GM18870 (cell line): ENCODE measurements around the gene PDGFC.

ENCODE experiments used
- ATAC-seq: cut with Tn5 transposase; IDR thresholded peaks from one replicate; pipeline ENCODE4 v1.9.1; 2021; ENCODE audit warnings: moderate library complexity; ENCODE audit not compliant: unreplicated experiment

Gene PDGFC

DNA sequence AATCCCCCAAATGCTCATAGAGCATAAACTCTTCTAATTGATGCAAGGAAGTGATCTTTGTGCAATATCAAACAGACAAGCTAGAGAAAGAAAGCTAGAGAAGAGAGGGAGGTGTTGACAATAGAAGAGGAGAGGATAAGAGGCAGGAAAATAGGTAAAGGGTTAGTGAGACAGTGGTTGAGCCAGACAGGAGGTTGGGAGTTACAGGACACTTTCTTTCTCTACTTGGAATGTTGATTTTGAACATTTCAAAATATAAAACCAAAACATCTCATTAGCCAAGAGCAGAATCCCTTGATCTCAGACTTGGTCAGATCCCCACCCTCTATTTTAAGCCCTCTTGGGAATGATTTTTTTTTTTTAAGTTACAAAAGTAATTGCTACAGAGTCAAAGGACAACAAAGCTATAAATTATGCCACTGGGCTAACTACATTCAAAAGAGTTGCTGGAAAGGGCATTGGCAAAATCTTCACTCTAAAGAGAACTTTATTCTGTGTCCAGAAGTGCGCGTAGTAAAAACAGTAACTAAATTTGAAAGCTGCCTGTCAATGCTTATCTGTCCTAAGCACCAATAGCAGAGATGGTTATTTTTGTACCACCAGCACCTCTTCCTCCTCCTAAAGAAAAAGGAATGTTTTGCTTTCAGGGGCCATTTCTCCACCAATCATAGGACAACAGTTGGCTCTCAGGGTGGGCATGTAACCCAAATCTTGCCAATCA lies 133.8 kb downstream of the PDGFC start:
- ATAC-seq, result no peak

DNA sequence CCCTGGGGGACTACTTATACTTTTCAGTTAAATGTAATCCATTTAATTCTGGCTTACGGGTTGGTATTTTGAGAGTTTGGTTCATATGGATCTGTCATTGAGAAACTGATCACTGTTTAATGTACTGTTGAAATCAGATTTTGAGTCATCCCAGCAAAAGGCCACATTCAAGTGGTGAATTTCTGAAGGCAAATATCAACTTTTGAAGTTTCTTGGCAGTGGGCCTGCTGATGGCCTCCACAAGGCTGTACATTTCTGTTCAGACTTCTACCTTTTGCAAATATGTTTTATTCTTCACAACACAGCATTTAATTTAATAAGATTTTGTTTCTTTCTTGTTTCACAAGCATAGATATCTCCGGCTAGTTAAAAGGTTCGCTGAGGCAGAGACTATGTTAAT lies 138.7 kb downstream of the PDGFC start:
- no peak for ATAC-seq

- no peak for ATAC-seq
Observed at GRCh38 chr4:156830351-156830750, 141.2 kb downstream of the PDGFC start.

GRCh38 chr4:156829201-156829873 lies 142.3 kb downstream of the PDGFC start:
- ATAC-seq, result no peak

- no peak for ATAC-seq
Observed at GRCh38 chr4:156827519-156827918, 144.1 kb downstream of the PDGFC start.

GRCh38 chr4:156825074-156825473 lies 146.5 kb downstream of the PDGFC start:
- no peak for ATAC-seq

DNA sequence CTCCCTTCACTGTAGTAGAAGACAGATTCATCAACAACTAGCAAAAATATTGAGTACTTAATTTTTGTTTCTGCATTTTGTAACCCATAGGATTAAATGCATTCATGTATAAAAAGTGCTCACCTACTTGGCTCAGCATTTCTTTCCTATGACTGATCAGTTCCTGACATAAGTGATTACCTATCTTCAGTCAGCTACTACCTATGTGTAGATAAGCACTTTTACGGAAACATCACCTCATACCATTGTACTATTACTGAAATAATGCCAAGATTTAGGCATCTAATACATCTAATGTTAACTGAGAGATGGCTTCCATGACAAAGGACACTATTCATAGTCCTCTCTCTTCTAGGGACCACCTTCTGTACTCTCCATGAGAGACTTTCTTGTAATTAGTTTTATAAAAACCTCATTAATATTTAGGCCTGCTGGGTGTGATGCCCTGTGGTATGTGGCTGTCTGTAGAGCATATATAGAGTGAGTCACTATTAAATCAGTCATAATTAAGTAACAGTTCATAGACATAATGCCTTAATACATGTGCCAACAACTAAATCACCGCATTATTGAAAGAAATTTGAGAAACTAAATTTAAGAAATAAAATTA lies 147.0 kb downstream of the PDGFC start:
- ATAC-seq, result no peak

- no peak for ATAC-seq
Observed at GRCh38 chr4:156820931-156821330, 150.7 kb downstream of the PDGFC start.

GRCh38 chr4:156816360-156816755 lies 155.2 kb downstream of the PDGFC start:
- no peak for ATAC-seq

DNA sequence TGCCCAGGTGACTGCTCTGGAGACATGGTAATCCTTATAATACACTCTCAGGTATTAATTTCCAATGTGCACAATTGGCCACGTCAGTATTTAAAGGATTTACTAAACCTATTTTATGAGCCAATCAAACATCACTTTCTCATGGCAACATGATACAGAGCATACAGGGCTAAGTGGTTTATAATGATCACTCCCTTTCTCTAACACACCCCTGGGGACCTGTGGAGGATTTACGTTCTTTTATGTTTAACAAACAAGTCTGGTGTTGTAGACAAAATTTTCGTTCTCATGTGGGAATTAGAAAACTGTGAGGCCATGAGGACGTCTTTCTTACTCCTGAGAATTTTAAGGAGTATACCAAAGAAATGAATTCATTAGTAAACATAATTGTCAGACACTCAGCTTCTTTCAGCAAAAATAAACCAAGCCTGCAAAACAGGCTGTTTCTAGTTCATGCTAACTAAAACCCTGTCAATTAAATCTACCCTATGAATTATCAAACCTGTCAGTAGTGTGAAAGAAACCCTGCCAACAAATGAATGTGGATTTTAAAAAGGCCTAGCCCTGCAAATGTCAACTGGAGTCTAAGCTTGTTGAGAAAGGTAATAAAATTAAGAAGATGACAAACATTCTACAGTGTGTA lies 155.8 kb downstream of the PDGFC start:
- ATAC-seq, result no peak

DNA sequence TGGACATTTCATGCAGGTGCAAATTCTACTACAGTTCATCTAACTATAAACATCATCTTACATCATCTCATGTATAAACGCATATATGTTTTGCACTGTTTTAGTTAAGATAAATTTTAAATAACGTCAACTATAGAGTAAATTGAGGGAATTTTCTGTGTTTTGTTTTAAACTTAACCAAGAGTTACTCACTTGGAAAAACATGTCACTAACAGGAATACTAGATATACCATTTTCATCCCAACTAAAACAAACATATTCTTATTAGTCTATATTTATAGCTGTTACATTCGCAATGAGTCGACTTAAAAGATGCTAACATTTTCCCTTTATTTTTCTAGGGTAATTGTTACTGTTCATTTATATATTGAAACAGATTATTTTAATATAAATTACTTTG lies 159.6 kb downstream of the PDGFC start:
- ATAC-seq, result no peak

DNA sequence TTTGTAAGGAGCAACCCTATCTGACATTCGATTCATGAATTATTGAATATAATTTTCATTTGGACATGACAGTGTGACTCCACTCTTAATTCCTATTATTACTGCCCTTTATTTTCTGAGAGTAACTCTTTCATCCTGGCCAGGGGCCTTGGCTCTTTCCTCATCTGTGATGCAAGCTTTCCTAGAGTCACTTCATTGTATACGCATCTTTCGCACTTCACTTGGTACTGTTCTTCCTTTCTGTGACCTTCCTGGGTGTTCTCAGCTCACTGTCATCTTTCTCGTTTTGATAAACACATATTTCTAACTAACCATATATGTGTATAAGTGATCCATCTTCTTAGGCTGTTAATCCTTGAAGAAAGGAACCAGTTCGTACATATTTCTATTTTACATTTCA lies 160.3 kb downstream of the PDGFC start:
- ATAC-seq, result no peak

GRCh38 chr4:156805696-156806095 lies 165.9 kb downstream of the PDGFC start:
- no peak for ATAC-seq

GRCh38 chr4:156803056-156803455 lies 168.5 kb downstream of the PDGFC start:
- ATAC-seq, result no peak

- no peak for ATAC-seq
Observed at GRCh38 chr4:156800463-156800862, 171.1 kb downstream of the PDGFC start.

DNA sequence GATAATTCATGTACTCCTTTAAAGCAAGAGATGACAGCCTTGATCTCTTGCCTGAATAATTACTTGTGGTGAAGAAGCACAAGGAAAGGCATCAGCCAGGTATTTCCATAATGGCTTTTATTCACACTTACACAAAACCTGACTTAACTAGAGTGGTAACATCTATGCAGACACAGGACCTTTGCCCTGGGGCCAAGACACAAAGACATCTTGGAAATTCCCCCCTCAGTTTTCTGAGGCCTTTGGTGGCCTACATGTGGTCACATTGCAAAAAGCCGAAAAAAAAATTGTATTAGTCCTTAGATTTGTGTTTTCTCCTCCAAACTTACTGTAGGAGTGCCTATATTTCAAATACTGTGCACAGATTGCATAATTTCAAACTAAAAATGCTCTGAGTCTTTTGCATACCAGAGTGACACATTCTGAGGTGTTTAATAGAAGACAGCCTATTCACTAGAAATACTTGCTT lies 172.4 kb downstream of the PDGFC start:
- no peak for ATAC-seq

GRCh38 chr4:156798438-156798837 lies 173.2 kb downstream of the PDGFC start:
- no peak for ATAC-seq

DNA sequence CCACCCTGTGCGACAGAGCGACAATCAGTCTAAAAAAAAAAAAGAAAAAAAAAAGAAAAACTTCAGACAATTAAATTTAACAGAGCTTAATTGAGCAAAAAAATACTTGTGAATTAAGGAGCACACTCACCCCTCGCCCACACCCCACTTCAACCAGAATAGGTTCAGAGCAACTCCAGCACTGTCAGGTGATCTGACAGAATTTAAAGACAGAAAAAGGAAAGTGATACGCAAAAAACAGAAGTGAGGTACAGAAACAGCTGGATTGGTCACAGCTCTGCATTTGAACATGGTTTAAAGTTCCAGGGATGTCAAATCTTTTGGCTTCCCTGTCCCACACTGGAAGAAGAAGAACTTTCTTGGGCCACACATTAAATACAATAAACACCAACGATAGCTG lies 174.4 kb downstream of the PDGFC start:
- no peak for ATAC-seq

GRCh38 chr4:156795727-156796126 lies 175.9 kb downstream of the PDGFC start:
- no peak for ATAC-seq

- no peak for ATAC-seq
Observed at GRCh38 chr4:156794863-156795262, 176.7 kb downstream of the PDGFC start.

- no peak for ATAC-seq
Observed at GRCh38 chr4:156792462-156793085, 179.0 kb downstream of the PDGFC start.
